DND-41 (cell line): Measurements from ENCODE around the gene FAM151B.

Experiments used
- ATAC-seq: fragments of 200-7000 bp; cut with Tn5 transposase; 3 replicates; pipeline ENCODE4 v1.9.1; 2021; ENCODE audit warnings: low read depth; ENCODE audit not compliant: insufficient read depth
- DNase-seq: peaks from one replicate; pipeline ENCODE4 v3.0.0-alpha.2; 2020
- H2AFZ ChIP-seq: 2 replicates; pipeline ENCODE4 v1.6.0; 2012; ENCODE audit warnings: low read depth, low read length
- H3K27ac ChIP-seq: 2 replicates; pipeline ENCODE4 v1.5.1; 2012; ENCODE audit warnings: low read length, inconsistent platforms
- H3K27me3 ChIP-seq: fragments of 200-600 bp; sonication (generic); 2 replicates; pipeline ENCODE4 v1.6.0; 2012; ENCODE audit warnings: low read length, mild to moderate bottlenecking, inconsistent platforms; ENCODE audit not compliant: insufficient read depth, poor library complexity
- H3K36me3 ChIP-seq: 2 replicates; pipeline ENCODE4 v1.5.1; 2012; ENCODE audit warnings: low read length, inconsistent platforms; ENCODE audit not compliant: insufficient read depth
- H3K4me1 ChIP-seq: 2 replicates; pipeline ENCODE4 v1.5.1; 2012; ENCODE audit warnings: mild to moderate bottlenecking, low read length; ENCODE audit not compliant: insufficient read depth
- H3K4me2 ChIP-seq: 2 replicates; pipeline ENCODE4 v1.6.0; 2012; ENCODE audit warnings: mild to moderate bottlenecking, moderate library complexity, low read length, inconsistent platforms; ENCODE audit not compliant: insufficient read depth
- H3K4me3 ChIP-seq, 2 experiments: fragments of 200-600 bp in 1 of 2; shearing (Covaris generic) in 1 of 2; 2 replicates each; pipeline ENCODE4 v1.5.1; 2012 to 2016; ENCODE audit warnings: inconsistent platforms in 2 of 2, low read length in 2 of 2, mild to moderate bottlenecking in 2 of 2, low read depth in 1 of 2, moderate library complexity in 1 of 2
- H3K79me2 ChIP-seq: 2 replicates; pipeline ENCODE4 v1.6.0; 2012; ENCODE audit warnings: low read length, inconsistent platforms; ENCODE audit not compliant: insufficient read depth
- H3K9ac ChIP-seq: 2 replicates; pipeline ENCODE4 v1.6.0; 2012; ENCODE audit warnings: low read depth, mild to moderate bottlenecking, inconsistent platforms, low read length, moderate library complexity
- H3K9me3 ChIP-seq: 2 replicates; pipeline ENCODE4 v1.5.1; 2012; ENCODE audit warnings: low read length, moderate library complexity, mild to moderate bottlenecking, inconsistent platforms; ENCODE audit not compliant: insufficient read depth, severe bottlenecking
- H4K20me1 ChIP-seq: 2 replicates; pipeline ENCODE4 v1.6.0; 2012; ENCODE audit warnings: low read length; ENCODE audit not compliant: insufficient read depth
- CTCF ChIP-seq: IDR thresholded peaks from 2 replicates; pipeline ENCODE4 v1.5.1; 2012; ENCODE audit warnings: borderline replicate concordance, low read length, moderate library complexity, mild to moderate bottlenecking; ENCODE audit not compliant: poor library complexity, severe bottlenecking; ENCODE audit errors: extremely low read depth
- EZH2 ChIP-seq: IDR thresholded peaks from 3 replicates; pipeline ENCODE4 v1.6.1; 2012; ENCODE audit warnings: borderline replicate concordance, low read depth, mild to moderate bottlenecking, moderate library complexity, low read length, inconsistent platforms; ENCODE audit not compliant: severe bottlenecking

Gene FAM151B

GRCh38 chr5:80503641-80504040, 15.7 kb downstream of the FAM151B start:
- no peak for ATAC-seq
- Histone ChIP-seq H3K9me3 (no peaks in the 10 kb centered on the region), H4K20me1 (no peaks in the 10 kb centered on the region), H3K79me2 (no peaks in the 10 kb centered on the region), H3K27ac (no peak overlapping the region), H2AFZ (no peak overlapping the region), H3K27me3 (no peaks in the 10 kb centered on the region), H3K4me3 (no peak overlapping the region), H3K9ac (no peak overlapping the region), H3K36me3 (no peaks in the 10 kb centered on the region), H3K4me1 (no peaks in the 10 kb centered on the region), H3K4me2 (no peak overlapping the region)
- TF ChIP-seq CTCF: no peak
- DNase-seq: no peak

GRCh38 chr5:80504833-80505232, 16.9 kb downstream of the FAM151B start:
- ATAC-seq: no peak
- TF ChIP-seq EZH2: no peak
- no peak for TF ChIP-seq CTCF
- Histone ChIP-seq H3K4me1 (no peaks in the 10 kb centered on the region), H3K4me2 (no peak overlapping the region), H3K4me3 (no peak overlapping the region), H3K79me2 (no peaks in the 10 kb centered on the region), H3K27ac (no peak overlapping the region), H3K9ac (no peak overlapping the region), H3K27me3 (no peaks in the 10 kb centered on the region), H3K9me3 (no peaks in the 10 kb centered on the region), H2AFZ (no peak overlapping the region), H3K36me3 (no peaks in the 10 kb centered on the region), H4K20me1 (no peaks in the 10 kb centered on the region)
- DNase-seq: no peak

- ATAC-seq: no peak
Measured at GRCh38 chr5:80507663-80508062, 19.8 kb downstream of the FAM151B start.

More at GRCh38 chr5:80507663-80508062, 19.8 kb downstream of the FAM151B start:
- TF ChIP-seq CTCF (no peak), EZH2 (no peak)
- Histone ChIP-seq H3K4me3 (no peak overlapping the region), H3K9me3 (no peaks in the 10 kb centered on the region), H3K4me1 (no peaks in the 10 kb centered on the region), H2AFZ (no peak overlapping the region), H3K27me3 (no peaks in the 10 kb centered on the region), H3K36me3 (no peaks in the 10 kb centered on the region), H3K4me2 (no peak overlapping the region), H3K9ac (no peak overlapping the region), H3K79me2 (no peaks in the 10 kb centered on the region), H3K27ac (no peak overlapping the region), H4K20me1 (no peaks in the 10 kb centered on the region)
- DNase-seq: no peak
